NCI-H345 treated with DMSO at 0.1 percent for 48 hours (cell line): Measurements from ENCODE around the gene AMOTL2.

Experiments
- DNase-seq: peaks from one replicate; lab custom pipeline; 2025; ENCODE audit not compliant: unreplicated experiment; lab: John Stamatoyannopoulos, UW

Gene AMOTL2

DNA sequence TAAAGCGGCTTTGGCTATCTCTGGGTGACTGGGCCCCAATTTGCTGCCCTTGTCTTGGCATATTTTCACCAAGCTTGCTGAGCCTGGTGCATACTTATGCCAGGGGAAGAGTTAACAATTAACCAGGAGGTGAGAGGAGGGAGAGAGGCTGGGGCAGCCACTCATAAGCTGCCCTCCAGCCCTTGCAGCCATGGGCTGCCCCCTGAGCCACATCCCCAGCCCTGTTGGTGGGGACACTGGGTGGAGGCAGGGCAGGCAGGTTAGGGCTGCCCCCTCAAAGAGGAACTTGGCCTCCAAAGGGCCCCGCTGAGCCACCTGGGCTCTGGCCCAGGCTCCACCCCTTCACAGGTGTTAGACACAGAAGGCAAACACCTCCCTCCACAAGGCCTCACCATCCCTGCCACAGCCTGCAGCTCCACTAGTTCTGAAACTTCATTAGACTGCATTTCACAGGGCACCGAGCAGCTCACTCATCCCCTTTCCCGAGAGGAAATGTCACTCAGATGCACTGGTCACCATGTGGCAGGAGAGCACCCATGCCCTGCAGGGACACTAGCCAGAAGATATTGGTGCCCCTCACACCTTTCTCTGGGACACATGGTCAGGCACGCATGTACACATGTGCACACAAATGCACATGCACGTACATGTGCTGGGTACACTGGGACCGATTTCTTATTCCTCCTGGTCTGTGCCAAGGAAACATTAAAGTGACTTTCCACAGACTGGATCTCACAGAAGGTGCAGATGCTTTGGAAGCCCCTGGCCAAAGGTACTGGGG is 20.2 kb downstream of the AMOTL2 start:
- no peak for DNase-seq

DNA sequence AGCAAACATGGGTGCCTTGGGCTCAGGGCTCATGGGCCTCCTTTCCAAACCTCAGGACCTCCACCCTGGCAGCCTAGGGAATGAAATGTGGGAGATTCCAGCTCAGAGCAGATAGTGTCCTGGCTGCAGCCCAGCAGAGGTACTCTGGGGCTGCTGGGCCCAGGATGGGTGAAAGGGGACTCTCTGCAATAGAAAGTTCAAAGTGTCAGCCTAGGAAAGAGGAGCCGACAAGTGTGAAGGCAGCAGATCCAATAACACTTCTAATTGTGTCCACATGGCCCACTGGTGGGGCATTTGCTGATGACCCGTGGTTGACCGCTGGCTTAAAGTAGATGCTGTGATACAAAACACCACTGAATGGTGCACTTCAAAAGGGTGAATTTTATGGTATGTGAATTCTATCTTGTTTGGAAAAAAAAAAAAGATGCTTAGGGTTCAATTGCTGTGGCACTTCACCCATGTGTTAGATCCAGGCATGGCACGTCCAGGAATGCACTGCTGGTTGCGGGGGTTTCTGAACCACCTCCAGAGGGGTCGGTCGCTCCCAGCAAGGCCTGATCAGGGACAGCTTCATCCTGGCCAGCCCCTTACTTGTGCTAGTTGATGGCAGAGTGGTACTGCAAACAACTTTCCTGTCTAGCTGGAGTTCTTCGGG is 20.9 kb downstream of the AMOTL2 start:
- no peak for DNase-seq

DNA sequence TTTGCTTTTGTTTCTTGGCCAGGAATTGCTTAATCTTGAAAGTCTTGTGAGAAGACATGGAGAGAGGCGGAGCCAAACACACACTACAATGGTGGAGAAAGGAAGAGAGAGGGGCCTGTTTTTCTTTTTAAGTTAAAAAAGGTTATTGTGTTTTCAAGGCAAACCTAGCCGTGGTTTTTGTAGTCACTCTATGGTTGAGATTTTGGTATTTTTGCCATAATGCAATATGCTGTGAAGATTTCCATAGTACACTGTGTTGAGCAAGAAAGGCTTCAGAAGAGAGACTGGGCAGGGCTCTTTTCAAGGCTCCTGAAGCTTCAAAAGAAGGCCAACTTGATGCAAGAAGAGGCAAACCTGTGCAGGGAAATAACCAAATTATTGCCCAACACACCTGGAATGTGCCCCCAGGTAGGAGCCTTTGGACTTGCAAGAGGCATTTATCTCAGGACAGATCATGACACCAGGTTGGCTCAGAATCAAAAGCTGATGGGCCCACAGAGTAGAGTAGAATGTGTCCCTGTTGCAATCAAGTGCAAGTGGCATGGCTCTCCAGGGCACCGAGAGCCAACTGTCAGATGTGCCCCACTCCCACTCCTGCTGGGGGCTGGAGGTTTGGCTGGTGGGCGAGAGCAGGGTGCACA is 22.1 kb downstream of the AMOTL2 start:
- no peak for DNase-seq

GRCh38 chr3:134351427-134351826 is 22.8 kb downstream of the AMOTL2 start:
- DNase-seq = no peak

DNA sequence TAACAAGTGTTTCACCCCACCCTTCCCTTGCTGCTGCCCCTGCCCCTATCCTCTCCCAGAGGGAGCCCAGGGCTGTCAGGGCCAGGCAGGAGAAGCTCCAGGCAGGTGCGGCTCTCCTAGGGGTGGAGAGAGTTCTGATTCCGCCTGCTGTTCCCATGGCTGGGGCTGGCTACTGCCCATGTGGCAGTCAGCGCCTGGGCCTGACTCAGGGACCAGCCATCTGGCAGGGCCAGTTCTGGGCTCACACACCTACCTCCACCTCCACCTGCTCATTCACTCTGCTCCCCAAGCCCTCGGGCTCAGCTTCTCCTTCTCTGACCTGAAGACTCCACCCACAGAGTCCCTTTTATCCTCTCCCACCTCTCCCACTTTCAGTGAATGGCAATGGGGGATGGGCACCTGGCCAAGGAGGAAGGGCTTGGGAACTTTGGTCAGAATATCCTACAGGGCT is 23.4 kb downstream of the AMOTL2 start:
- no peak for DNase-seq

DNA sequence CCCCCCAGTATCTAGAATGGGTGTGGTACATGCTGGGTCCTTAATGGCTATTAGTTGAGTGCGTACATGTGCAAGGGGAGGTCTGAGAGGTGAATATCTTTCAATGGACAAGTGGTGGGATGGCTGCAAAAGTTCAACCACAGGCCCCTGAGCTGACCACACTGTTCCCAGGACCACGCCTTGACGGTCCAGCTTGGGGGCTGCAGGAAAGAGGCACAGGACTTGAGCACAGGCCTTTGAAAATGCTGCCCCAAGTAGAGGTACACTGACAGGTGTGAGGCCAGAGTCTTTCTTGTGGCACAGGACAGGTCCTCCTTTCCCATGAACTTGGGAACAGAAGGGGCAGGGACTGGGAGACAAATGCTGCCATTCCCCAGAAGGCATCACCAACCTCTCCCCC is 24.0 kb downstream of the AMOTL2 start:
- no peak for DNase-seq

GRCh38 chr3:134348524-134348923 is 25.7 kb downstream of the AMOTL2 start:
- no peak for DNase-seq

DNA sequence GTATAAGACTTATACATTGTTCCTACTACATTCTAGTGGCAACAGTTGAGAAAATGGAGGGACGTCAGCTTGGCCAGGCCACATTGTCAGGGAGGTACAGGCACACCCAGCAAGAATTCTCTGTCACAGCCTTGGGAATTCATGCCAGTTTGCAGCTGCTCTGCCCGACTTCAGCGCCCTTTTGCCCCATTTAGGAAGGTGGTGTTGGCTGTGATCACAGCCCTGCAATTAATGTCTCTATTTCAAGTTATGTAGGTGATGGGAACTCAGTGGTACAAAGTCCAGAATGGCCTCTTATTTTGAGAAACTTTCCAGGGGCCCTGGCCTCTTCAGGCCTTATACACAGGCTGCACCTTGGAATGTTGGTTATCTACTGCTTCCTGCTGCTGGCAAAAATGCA is 26.7 kb downstream of the AMOTL2 start:
- DNase-seq = no peak

DNA sequence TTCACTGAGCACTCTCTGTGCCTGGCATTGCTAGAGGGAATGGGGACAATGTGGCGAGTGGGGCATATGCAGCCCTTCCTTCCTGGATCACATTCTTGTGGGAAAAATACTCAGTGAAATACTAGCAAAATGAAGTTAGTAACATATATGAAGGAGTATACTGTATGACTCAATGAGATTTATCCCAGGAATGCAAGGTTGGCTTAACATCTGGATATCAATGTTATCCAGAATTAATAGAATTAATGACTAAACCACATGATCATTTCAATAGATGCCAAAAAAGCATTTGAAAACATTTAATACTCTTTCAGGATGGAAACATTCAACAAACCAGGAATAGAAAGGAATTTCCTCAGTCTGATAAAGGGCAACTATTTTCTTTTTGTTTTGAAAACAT is 27.5 kb downstream of the AMOTL2 start:
- DNase-seq = no peak

- no peak for DNase-seq
Measured at GRCh38 chr3:134345202-134345601, 29.0 kb downstream of the AMOTL2 start.

DNA sequence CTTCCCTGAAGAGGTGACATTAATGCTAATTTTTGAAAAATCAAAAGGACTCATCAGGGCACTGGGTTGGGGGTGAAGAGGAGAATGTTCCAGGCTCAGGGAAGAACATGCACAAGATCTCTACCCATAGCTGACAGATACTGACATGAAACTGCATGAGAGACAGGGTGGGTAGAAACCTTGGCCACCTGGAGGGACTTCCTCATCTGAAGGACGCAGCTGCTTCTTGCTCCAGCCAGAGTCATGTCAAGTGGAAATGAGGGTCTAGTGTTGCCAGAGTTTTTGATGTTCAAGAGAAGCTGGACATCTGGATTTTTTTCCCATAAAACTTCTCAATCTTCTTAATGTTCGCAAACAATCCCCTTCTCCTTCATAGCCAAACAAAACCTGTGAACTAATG is 29.7 kb downstream of the AMOTL2 start:
- no peak for DNase-seq

DNA sequence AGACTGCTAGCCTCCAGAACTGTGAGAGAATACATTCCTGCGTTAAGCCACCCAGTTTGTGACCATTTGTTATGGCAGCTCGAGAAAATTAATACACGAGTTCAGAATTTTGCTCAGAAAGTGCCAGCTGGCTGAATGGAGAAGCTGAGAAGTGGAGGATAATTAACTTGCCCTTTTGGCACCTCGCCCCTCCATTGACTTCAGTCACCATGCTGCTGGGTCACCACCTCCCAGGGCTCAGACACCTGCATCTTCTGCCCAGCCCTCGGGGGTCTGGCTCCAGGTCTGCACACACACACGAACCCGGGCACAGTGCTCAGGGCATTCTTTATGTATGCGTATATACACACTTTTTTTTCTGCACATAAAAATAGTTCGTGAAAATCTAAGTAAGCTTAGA is 32.0 kb downstream of the AMOTL2 start:
- DNase-seq = no peak

DNA sequence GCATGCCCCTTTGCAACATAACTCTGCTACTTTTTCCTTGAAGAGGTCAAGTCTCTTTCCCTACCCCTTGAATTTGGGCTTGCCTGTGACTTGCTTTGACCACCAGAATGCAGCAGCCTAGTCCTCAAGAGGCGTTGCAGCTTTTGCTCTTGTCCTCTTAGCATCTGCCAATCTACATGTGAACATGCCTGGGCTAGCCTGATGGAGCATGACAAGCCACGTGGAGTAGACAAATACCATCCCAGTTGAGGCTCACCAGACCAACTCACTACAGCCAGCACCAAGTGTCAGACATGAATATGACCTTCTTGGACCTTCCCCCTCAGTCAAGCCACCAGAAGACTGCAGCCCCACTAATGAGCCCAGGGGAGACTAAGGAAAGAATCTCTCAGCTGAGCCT is 32.9 kb downstream of the AMOTL2 start:
- no peak for DNase-seq

DNA sequence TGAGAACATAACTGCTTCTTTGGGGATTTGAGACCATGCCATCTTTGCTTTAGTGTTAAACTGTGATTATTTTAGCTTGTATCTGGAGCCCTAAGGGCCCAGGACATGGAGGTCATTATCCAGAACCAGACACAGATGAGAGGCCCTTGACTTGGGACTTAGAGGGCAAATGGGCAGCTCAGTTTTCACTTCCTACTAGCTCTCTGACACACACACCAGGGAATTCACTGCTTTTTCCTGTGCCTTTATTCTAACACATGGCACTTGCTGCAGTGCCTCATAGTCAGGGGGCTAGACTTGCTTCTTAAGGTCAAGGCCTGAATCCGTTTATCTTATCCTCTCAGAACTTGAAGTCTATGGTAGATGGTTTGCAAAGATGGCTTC is 33.3 kb downstream of the AMOTL2 start:
- DNase-seq = no peak

- DNase-seq = no peak
Measured at GRCh38 chr3:134340362-134340981, 33.8 kb downstream of the AMOTL2 start.

DNA sequence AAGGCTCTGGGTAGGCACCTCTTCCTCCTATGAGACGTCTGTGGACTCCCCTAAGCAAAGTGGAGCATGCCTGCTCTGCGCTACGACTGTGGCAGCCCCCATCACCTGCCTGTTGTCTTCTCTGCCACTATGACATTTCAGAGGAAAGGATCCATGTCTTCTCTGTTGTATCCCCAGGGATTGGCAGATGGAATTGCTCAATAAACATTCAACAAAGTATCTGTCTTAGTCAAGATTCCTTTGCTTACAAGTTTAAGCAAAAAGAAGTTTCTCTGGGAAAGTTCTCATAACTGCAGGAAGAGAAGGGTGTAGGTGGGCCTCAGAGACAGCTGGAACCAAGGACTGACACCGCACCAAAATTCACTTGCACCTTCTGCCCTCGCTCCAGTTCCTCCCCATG is 34.3 kb downstream of the AMOTL2 start:
- no peak for DNase-seq

DNA sequence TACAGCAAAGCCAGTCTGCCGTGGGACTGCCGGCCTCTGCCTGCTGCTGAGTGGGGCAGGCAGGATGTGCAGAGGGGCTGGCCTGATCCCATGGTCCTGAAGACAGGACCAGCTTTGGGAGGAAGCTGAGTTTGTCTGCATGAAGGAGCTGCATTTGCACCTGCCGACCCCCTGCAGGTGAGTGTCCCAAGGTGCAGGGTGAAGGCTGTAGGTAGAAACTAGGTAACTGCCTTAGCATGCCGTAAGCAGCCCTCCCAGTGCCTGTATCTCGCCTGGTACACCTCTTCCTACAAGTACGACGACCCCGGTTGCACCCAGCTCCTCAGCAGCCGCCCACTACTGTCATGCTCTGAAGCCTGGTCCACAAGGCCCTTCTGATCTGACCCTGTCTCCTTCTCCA is 34.9 kb downstream of the AMOTL2 start:
- no peak for DNase-seq

GRCh38 chr3:134338516-134339261 is 35.6 kb downstream of the AMOTL2 start:
- no peak for DNase-seq

- no peak for DNase-seq
Measured at GRCh38 chr3:134338201-134338512, 36.1 kb downstream of the AMOTL2 start.

- DNase-seq = no peak
Measured at GRCh38 chr3:134337511-134338200, 36.6 kb downstream of the AMOTL2 start.

GRCh38 chr3:134337071-134337482 is 37.2 kb downstream of the AMOTL2 start:
- no peak for DNase-seq
